Measurements from ENCODE around the gene SPHK2.

- TF ChIP-seq GATA3 (IDR thresholded peaks at IDR 0.05; ENCODE audit: low read depth, low read length) (no peak), GATA2 (IDR thresholded peaks at IDR 0.05; ENCODE audit: low read depth, low read length) (no peak)
Measured at GRCh38 chr19:48615231-48616040, 3.9 kb upstream of the SPHK2 start.
